Testis (tissue), 3 donors: ENCODE measurements around the gene TLX1. TPM values are rescaled to one million over a fixed set of nuclear protein-coding genes. Genes with fewer than 3 reads are reported as not detected.

ENCODE experiments used
- DNase-seq: peaks from one replicate; pipeline ENCODE4 v3.0.0-alpha.2; 2019
- H3K27ac ChIP-seq, 2 donors: fragments of 200-600 bp; sonication (generic); one replicate each; pipeline ENCODE4 v1.5.1; 2019
- H3K27me3 ChIP-seq: fragments of 200-600 bp; sonication (generic); one replicate; pipeline ENCODE4 v1.5.1; 2019
- H3K36me3 ChIP-seq: fragments of 200-600 bp; sonication (generic); one replicate; pipeline ENCODE4 v1.5.1; 2017; ENCODE audit warnings: low read depth; ENCODE audit errors: missing control alignments
- H3K4me1 ChIP-seq: fragments of 200-600 bp; sonication (generic); one replicate; pipeline ENCODE4 v1.5.1; 2019
- H3K4me3 ChIP-seq, 2 donors: fragments of 200-600 bp; sonication (generic); one replicate each; pipeline ENCODE4 v1.5.1; 2017 to 2019
- H3K9me3 ChIP-seq: fragments of 200-600 bp; sonication (generic); one replicate; pipeline ENCODE4 v1.5.1; 2017
- CTCF ChIP-seq, 3 experiments: fragments of 450-650 bp in 2 of 3; fragments of 200-600 bp in 1 of 3; sonication (generic) in 1 of 3; IDR thresholded peaks; one replicate each; pipeline ENCODE4 v1.5.1; 2016 to 2019; ENCODE audit warnings: antibody characterized with exemption in 3 of 3, mild to moderate bottlenecking in 2 of 3, moderate library complexity in 1 of 3
- POLR2A ChIP-seq: fragments of 450-650 bp; IDR thresholded peaks from one replicate; pipeline ENCODE4 v1.6.1; 2017; ENCODE audit warnings: antibody characterized with exemption, mild to moderate bottlenecking, moderate library complexity
- WGBS, 2 donors: methylation state at CpG; one replicate each; pipeline ENCODE4 v1.1.5; 2018; 5-methylcytosine and 5-hydroxymethylcytosine counted together
- intact Hi-C: fragments of 100-400 bp; cut with DNase I; formaldehyde crosslinking; loops from one replicate; pipeline ENCODE4 v1.15.1; 2023; ENCODE audit warnings: low total_unique reads
- polyA plus RNA-seq: library from polyadenylated mRNA; stranded (reverse); fragments of 350-450 nt; fragmentation: Illumina TruSeq; extraction: RNeasy Lipid Tissue Mini Kit (QIAGEN cat#74804); gene quantifications from one replicate; pipeline ENCODE4 v1.2.3, GENCODE V29; 2014; ENCODE audit warnings: low read depth, low replicate concordance; ENCODE audit not compliant: insufficient read depth
- total RNA-seq, 2 donors: library from RNA; depleted of rRNA; stranded (reverse); fragments of >200 nt; gene quantifications; one replicate each; pipeline ENCODE4 v1.2.3, GENCODE V29; 2016

The TLX1 gene
- total and polyA plus RNA-seq, 3 donors from 2014 or later, result 0.44 to 1.7 (median 0.99) TPM

- no peaks in the 10 kb centered on the region for H3K27me3 ChIP-seq
- H3K9me3 ChIP-seq, result no peaks in the 10 kb centered on the region
- WGBS, 2 donors, result 4% methylated on average over 18 to 20 of the region's 20 CpGs
- H3K4me1 ChIP-seq, result peaks cover 8% of the 10 kb centered on the region
- DNase-seq, result peak; percentile 84
- H3K4me3 ChIP-seq, result peak overlapping the region in 1 of 2 donors; percentile 36
- peak; percentile 90 to 98 (median 92) for TF ChIP-seq CTCF (IDR thresholded peaks at IDR 0.05)
- TF ChIP-seq POLR2A, result no peak
- H3K36me3 ChIP-seq, result no peaks in the 10 kb centered on the region
- no peak overlapping the region for H3K27ac ChIP-seq
- intact Hi-C loops, result no loop called here
These were observed 30.6 kb downstream of the TLX1 start for GRCh38 chr10:101161494-101162299.

GRCh38 chr10:101162677-101163076 lies 31.6 kb downstream of the TLX1 start:
- no peak for DNase-seq
- Histone ChIP-seq H3K36me3 (no peaks in the 10 kb centered on the region), H3K27me3 (no peaks in the 10 kb centered on the region), H3K27ac (no peak overlapping the region), H3K4me3 (no peak overlapping the region), H3K9me3 (no peaks in the 10 kb centered on the region), H3K4me1 (peaks cover 8% of the 10 kb centered on the region)
- intact Hi-C loops, result no loop called here
- TF ChIP-seq POLR2A, result no peak
- TF ChIP-seq CTCF (IDR thresholded peaks at IDR 0.05), result no peak
- WGBS, 2 donors, result 40 to 41% methylated on average over 3 of the region's 3 CpGs

- Histone ChIP-seq H3K9me3 (no peaks in the 10 kb centered on the region), H3K27ac (no peak overlapping the region), H3K4me3 (no peak overlapping the region), H3K36me3 (no peaks in the 10 kb centered on the region), H3K4me1 (peaks cover 5% of the 10 kb centered on the region), H3K27me3 (no peaks in the 10 kb centered on the region)
- DNase-seq, result no peak
- WGBS, 2 donors, result 51 to 69% methylated on average over 4 of the region's 4 CpGs
- intact Hi-C loops, result no loop called here
- no peak for TF ChIP-seq POLR2A
- TF ChIP-seq CTCF (IDR thresholded peaks at IDR 0.05), result no peak
These were observed 32.9 kb downstream of the TLX1 start for GRCh38 chr10:101164020-101164419.

- Histone ChIP-seq H3K27ac (no peak overlapping the region), H3K27me3 (no peaks in the 10 kb centered on the region), H3K4me1 (peaks cover 5% of the 10 kb centered on the region), H3K36me3 (no peaks in the 10 kb centered on the region), H3K4me3 (no peak overlapping the region), H3K9me3 (no peaks in the 10 kb centered on the region)
- WGBS, 2 donors, result 90% methylated on average over 3 of the region's 3 CpGs
- TF ChIP-seq CTCF (IDR thresholded peaks at IDR 0.05), result no peak
- TF ChIP-seq POLR2A, result no peak
- DNase-seq, result no peak
- intact Hi-C loops, result no loop called here
These were observed 34.6 kb downstream of the TLX1 start for GRCh38 chr10:101165736-101166135.

- H3K4me1 ChIP-seq, result peaks cover 5% of the 10 kb centered on the region
- H3K9me3 ChIP-seq, result no peaks in the 10 kb centered on the region
- H3K27me3 ChIP-seq, result no peaks in the 10 kb centered on the region
- intact Hi-C loops, result no loop called here
- no peak overlapping the region for H3K27ac ChIP-seq
- no peak for DNase-seq
- no peak overlapping the region for H3K4me3 ChIP-seq
- TF ChIP-seq CTCF (IDR thresholded peaks at IDR 0.05) (no peak), POLR2A (no peak)
- WGBS, 2 donors, result 89 to 90% methylated on average over 2 of the region's 2 CpGs
- H3K36me3 ChIP-seq, result no peaks in the 10 kb centered on the region
These were observed 35.3 kb downstream of the TLX1 start for GRCh38 chr10:101166430-101166829.
